B cell (primary cell): ENCODE data around the gene GLB1L2.

Experiments used
- CTCF ChIP-seq: fragments of 200-600 bp; IDR thresholded peaks from one replicate; pipeline ENCODE4 v1.8.0; 2022; ENCODE audit warnings: antibody characterized with exemption, mild to moderate bottlenecking
- EZH2 ChIP-seq: IDR thresholded peaks from 2 replicates; pipeline ENCODE4 v1.6.1; 2012; ENCODE audit warnings: borderline replicate concordance, low read depth, mild to moderate bottlenecking, moderate library complexity, low read length; ENCODE audit not compliant: insufficient read depth, poor library complexity, severe bottlenecking

GRCh38 chr11:134350381-134350780 is 18.6 kb downstream of the GLB1L2 start:
- no peak for TF ChIP-seq EZH2
- no peak for TF ChIP-seq CTCF
